NCI-H1930 (cell line): Measurements from ENCODE around the gene PSMD3.

Experiments used
- DNase-seq, 2 experiments: peaks; one replicate each; lab custom pipeline; 2025; lab: John Stamatoyannopoulos, UW

PSMD3 gene

GRCh38 chr17:40022961-40023541 lies 42.4 kb downstream of the PSMD3 start:
- no peak for DNase-seq

- no peak for DNase-seq
Measured at GRCh38 chr17:40023590-40024292, 43.1 kb downstream of the PSMD3 start.

- no peak for DNase-seq
Measured at GRCh38 chr17:40024901-40025300, 44.3 kb downstream of the PSMD3 start.

GRCh38 chr17:40025559-40025958 lies 45.0 kb downstream of the PSMD3 start:
- no peak for DNase-seq

GRCh38 chr17:40025991-40026815 lies 45.6 kb downstream of the PSMD3 start:
- DNase-seq: no peak

GRCh38 chr17:40026816-40027613 lies 46.4 kb downstream of the PSMD3 start:
- DNase-seq: peak; percentile 53 to 64

- no peak for DNase-seq
Measured at GRCh38 chr17:40027614-40028012, 47.0 kb downstream of the PSMD3 start.

- no peak for DNase-seq
Measured at GRCh38 chr17:40028595-40028994, 48.0 kb downstream of the PSMD3 start.

GRCh38 chr17:40031706-40032105 lies 51.1 kb downstream of the PSMD3 start:
- DNase-seq: no peak

- DNase-seq: no peak
Measured at GRCh38 chr17:40032322-40033320, 52.0 kb downstream of the PSMD3 start.

GRCh38 chr17:40033339-40033738 lies 52.7 kb downstream of the PSMD3 start:
- no peak for DNase-seq

- DNase-seq: no peak
Measured at GRCh38 chr17:40034426-40035161, 54.0 kb downstream of the PSMD3 start.

GRCh38 chr17:40035162-40035559 lies 54.6 kb downstream of the PSMD3 start:
- DNase-seq: no peak

GRCh38 chr17:40038882-40039513 lies 58.4 kb downstream of the PSMD3 start:
- DNase-seq: no peak

- no peak for DNase-seq
Measured at GRCh38 chr17:40041196-40041595, 60.6 kb downstream of the PSMD3 start.
